ENCODE results near the gene CAMTA2. TPM values are rescaled to one million over a fixed set of nuclear protein-coding genes. Genes with fewer than 3 reads are reported as not detected.

Gene CAMTA2
- polyA plus RNA-seq, 2 of the 4 experiments (the other 2 are of a cell fraction), result 12.4 to 30.3 TPM

DNA sequence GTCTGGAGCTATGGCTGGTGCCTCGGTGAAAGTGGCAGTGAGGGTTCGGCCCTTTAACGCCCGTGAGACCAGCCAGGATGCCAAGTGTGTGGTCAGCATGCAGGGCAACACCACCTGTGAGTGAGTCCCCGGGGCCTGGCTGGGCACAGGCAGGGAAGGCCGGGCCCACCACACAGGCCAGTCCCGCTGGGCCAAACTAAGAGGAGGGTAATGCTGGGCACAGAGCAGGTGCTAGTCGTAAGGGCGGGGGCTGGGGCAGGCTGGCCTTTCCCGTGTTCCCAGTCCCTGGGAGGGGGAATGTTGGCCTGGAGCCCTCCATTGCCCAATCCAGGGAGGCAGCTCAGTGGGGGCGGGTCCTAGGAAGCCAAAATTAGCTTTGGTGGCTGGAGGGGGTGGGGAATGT is 12.8 kb upstream of the CAMTA2 start:
- TF ChIP-seq MYC (IDR thresholded peaks at IDR 0.05; ENCODE audit: borderline replicate concordance, low read length), result no peak
- no peak for TF ChIP-seq MAZ (IDR thresholded peaks at IDR 0.05; ENCODE audit: borderline replicate concordance, low read depth, low read length)
- no peak for TF ChIP-seq KDM5A (IDR thresholded peaks at IDR 0.05)
- TF ChIP-seq CHD2 (IDR thresholded peaks at IDR 0.05; ENCODE audit: low read length, partially characterized antibody), result no peak
- no peak for TF ChIP-seq RAD21 (conservative IDR thresholded peaks at IDR 0.05 in 1 of 2, IDR thresholded peaks at IDR 0.05 in 1 of 2)
- TF ChIP-seq TP53 (CRISPR knock-in tag; IDR thresholded peaks at IDR 0.05), result no peak
- no peak for TF ChIP-seq RNF2 (IDR thresholded peaks at IDR 0.05; ENCODE audit: borderline replicate concordance, low read depth)
- TF ChIP-seq ZNF302 (CRISPR knock-in tag; IDR thresholded peaks at IDR 0.05), result no peak
- no peak for TF ChIP-seq FOSB (CRISPR knock-in tag; IDR thresholded peaks at IDR 0.05)
- no peak for TF ChIP-seq GATA3 (IDR thresholded peaks at IDR 0.05; ENCODE audit: borderline replicate concordance)
- TF ChIP-seq SREBF2 (IDR thresholded peaks at IDR 0.05), result no peak
- TF ChIP-seq POLR2A (IDR thresholded peaks at IDR 0.05; ENCODE audit: low read length), result no peak
- TF ChIP-seq, protein P1, sequence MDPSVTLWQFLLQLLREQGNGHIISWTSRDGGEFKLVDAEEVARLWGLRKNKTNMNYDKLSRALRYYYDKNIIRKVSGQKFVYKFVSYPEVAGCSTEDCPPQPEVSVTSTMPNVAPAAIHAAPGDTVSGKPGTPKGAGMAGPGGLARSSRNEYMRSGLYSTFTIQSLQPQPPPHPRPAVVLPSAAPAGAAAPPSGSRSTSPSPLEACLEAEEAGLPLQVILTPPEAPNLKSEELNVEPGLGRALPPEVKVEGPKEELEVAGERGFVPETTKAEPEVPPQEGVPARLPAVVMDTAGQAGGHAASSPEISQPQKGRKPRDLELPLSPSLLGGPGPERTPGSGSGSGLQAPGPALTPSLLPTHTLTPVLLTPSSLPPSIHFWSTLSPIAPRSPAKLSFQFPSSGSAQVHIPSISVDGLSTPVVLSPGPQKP (IDR thresholded peaks at IDR 0.05; ENCODE audit: low read depth, low read length), result no peak
- TF ChIP-seq, protein P2, sequence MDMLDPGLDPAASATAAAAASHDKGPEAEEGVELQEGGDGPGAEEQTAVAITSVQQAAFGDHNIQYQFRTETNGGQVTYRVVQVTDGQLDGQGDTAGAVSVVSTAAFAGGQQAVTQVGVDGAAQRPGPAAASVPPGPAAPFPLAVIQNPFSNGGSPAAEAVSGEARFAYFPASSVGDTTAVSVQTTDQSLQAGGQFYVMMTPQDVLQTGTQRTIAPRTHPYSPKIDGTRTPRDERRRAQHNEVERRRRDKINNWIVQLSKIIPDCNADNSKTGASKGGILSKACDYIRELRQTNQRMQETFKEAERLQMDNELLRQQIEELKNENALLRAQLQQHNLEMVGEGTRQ (IDR thresholded peaks at IDR 0.05), result no peak
- no peak for TF ChIP-seq HOXB13 (CRISPR knock-in tag; IDR thresholded peaks at IDR 0.05; ENCODE audit: low read depth)
- TF ChIP-seq ZSCAN20 (CRISPR knock-in tag; IDR thresholded peaks at IDR 0.05), result no peak
- TF ChIP-seq FOSL2 (IDR thresholded peaks at IDR 0.05), result no peak
- TF ChIP-seq FOSL2 (CRISPR knock-in tag; IDR thresholded peaks at IDR 0.05), result no peak
- TF ChIP-seq NR3C1 (IDR thresholded peaks at IDR 0.05), result no peak
- ATAC-seq (no peak), DNase-seq (ENCODE audit: low read depth in 1 of 2, low spot score in 1 of 2) (no peak), FAIRE-seq (no peak)
- POLR2A ChIA-PET, result no interaction called here
- Histone ChIP-seq H3K27ac (peak overlapping the region in 1 of 2 experiments; percentile 91; a peak in 3 of 6 replicates), H3K4me3 (no peak overlapping the region), H3K9me3 (no peaks in the 10 kb centered on the region), H3K4me2 (peak overlapping the region; percentile 89; the same call in 2 of the 3 replicates), H3K4me1 (peaks cover 26% of the 10 kb centered on the region)
- CTCF ChIA-PET, result interaction anchor here (0.6 to 4.3 kb wide), 8 partner anchors 13 to 62 kb away, joined by 3 to 18 read pairs (median 6); partner anchors contain the start of genes CAMTA2 and SPAG7
- 75% methylated on average over 8 of the region's 11 CpGs for WGBS (ENCODE audit: missing lambda C conversion rate)

DNA sequence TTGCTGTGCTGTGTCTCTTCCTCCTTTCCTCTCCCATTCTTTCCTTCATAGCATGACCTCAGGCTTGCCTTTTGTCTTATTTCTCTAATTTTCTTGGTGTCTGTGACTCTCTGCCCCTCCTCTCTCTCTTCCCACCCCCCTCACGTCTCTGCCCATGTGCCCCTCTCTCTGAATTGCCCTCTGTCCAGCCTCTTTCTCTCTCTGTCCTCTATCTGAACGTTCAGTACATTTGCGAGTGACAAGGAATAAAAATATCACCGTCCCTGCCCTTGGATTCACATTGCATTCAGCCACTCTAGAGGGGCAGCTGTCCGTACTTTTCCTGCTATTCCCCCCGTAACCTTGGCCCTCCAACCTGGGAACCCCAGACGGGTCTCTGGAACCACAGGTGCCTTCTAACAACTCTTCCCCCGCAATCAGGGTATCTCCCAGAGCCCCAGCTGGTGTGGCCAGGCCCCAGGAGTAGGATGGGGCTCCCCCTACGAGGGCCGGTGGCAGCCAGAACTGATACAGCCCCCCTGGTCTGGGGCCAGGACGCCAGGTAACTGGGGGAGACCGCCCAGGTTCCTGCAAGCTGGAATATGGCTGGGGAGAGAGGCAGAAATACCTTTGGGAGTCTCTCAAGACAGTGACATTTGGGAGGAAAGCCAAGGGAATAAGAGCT is 12.1 kb upstream of the CAMTA2 start:
- FAIRE-seq, result no peak

More for the DNA sequence above, 12.1 kb upstream of the CAMTA2 start:
- no peak for TF ChIP-seq POLR2A (IDR thresholded peaks at IDR 0.05; ENCODE audit: low read length)
- no peak for TF ChIP-seq EP300 (IDR thresholded peaks at IDR 0.05)
- TF ChIP-seq MAZ (IDR thresholded peaks at IDR 0.05; ENCODE audit: borderline replicate concordance, low read depth, low read length), result no peak
- no peak for TF ChIP-seq HDAC2 (IDR thresholded peaks at IDR 0.05)
- TF ChIP-seq, protein P3, sequence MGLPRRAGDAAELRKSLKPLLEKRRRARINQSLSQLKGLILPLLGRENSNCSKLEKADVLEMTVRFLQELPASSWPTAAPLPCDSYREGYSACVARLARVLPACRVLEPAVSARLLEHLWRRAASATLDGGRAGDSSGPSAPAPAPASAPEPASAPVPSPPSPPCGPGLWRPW (IDR thresholded peaks at IDR 0.05), result no peak
- TF ChIP-seq, protein P4, sequence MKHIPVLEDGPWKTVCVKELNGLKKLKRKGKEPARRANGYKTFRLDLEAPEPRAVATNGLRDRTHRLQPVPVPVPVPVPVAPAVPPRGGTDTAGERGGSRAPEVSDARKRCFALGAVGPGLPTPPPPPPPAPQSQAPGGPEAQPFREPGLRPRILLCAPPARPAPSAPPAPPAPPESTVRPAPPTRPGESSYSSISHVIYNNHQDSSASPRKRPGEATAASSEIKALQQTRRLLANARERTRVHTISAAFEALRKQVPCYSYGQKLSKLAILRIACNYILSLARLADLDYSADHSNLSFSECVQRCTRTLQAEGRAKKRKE (CRISPR knock-in tag; IDR thresholded peaks at IDR 0.05; ENCODE audit: low read depth), result no peak
- ChIA-PET POLR2A (no interaction called here), CTCF (interaction anchor here (1.1 to 4.3 kb wide), 6 partner anchors 12 to 62 kb away, joined by 3 to 18 read pairs (median 8); partner anchors contain the start of genes CAMTA2 and SPAG7)
- Histone ChIP-seq H3K27ac (peak overlapping the region; percentile 87 to 91), H3K4me3 (peak overlapping the region; percentile 95), H3K4me1 (peaks cover 26% of the 10 kb centered on the region), H3K9me3 (no peaks in the 10 kb centered on the region), H3K4me2 (peak overlapping the region; percentile 89)
- no peak for ATAC-seq
- 75% methylated on average over 12 of the region's 12 CpGs for WGBS (ENCODE audit: missing lambda C conversion rate)
- DNase-seq (ENCODE audit: low read depth in 1 of 2, low spot score in 1 of 2), result no peak

All from A549 (cell line).